Esophagus muscularis mucosa (tissue), 4 donors: ENCODE data around the gene ACAA2. TPM values are rescaled to one million over a fixed set of nuclear protein-coding genes. Genes with fewer than 3 reads are reported as not detected.

ENCODE experiments used
- DNase-seq: peaks from one replicate; pipeline ENCODE4 v3.0.0-alpha.2; 2017; ENCODE audit errors: extremely low spot score
- H3K27ac ChIP-seq, 4 donors: fragments of 200-600 bp; sonication (generic); replicated peaks in 1 of 4; 1 replicate in 3 of 4; 2 replicates in 1 of 4; pipeline ENCODE4 v1.5.1; 2016 to 2019; ENCODE audit warnings: mild to moderate bottlenecking in 1 of 4
- H3K27me3 ChIP-seq, 4 donors: fragments of 200-600 bp; sonication (generic); one replicate each; pipeline versions ENCODE4 v1.5.1 to v1.6.0; 2016 to 2019
- H3K36me3 ChIP-seq, 4 donors: fragments of 200-600 bp; sonication (generic); one replicate each; pipeline ENCODE4 v1.5.1; 2016 to 2019
- H3K4me1 ChIP-seq, 4 donors: fragments of 200-600 bp; sonication (generic); one replicate each; pipeline ENCODE4 v1.5.1; 2016 to 2019
- H3K4me3 ChIP-seq, 4 donors: fragments of 200-600 bp; sonication (generic); 1 replicate in 2 of 4; 2 replicates in 2 of 4; pipeline ENCODE4 v1.5.1; 2016 to 2019; ENCODE audit warnings: mild to moderate bottlenecking in 4 of 4, moderate library complexity in 1 of 4
- H3K9me3 ChIP-seq, 4 donors: fragments of 200-600 bp; sonication (generic); 1 replicate in 3 of 4; 2 replicates in 1 of 4; pipeline ENCODE4 v1.5.1; 2016 to 2019
- EP300 ChIP-seq: sonication (generic); formaldehyde crosslinking; IDR thresholded peaks from one replicate; pipeline ENCODE4 v1.6.1; 2017; ENCODE audit warnings: antibody characterized with exemption
- POLR2A ChIP-seq: fragments of 450-650 bp; IDR thresholded peaks from one replicate; pipeline ENCODE4 v1.6.1; 2017; ENCODE audit warnings: antibody characterized with exemption, moderate library complexity, mild to moderate bottlenecking, low read depth
- POLR2AphosphoS5 ChIP-seq, 2 donors: sonication (generic); formaldehyde crosslinking; IDR thresholded peaks; one replicate each; pipeline ENCODE4 v1.6.1; 2017; ENCODE audit warnings: antibody characterized with exemption in 2 of 2
- WGBS: methylation state at CpG from one replicate; pipeline ENCODE4 v1.1.5; 2018; 5-methylcytosine and 5-hydroxymethylcytosine counted together
- intact Hi-C: fragments of 100-400 bp; cut with DNase I; formaldehyde crosslinking; loops from one replicate; pipeline ENCODE4 v1.15.1; 2023
- total RNA-seq, 4 donors: library from RNA; depleted of rRNA; stranded (reverse); fragments of >200 nt; gene quantifications; one replicate each; pipeline versions ENCODE4 v1.1.0 to v1.2.1, GENCODE V29; 2016
- TF ChIP-seq, protein P1 (sequence below), 3 experiments: fragments of 200-600 bp in 2 of 3; fragments of 450-650 bp in 1 of 3; sonication (generic) in 2 of 3; IDR thresholded peaks; one replicate each; pipeline ENCODE4 v1.5.1; 2017 to 2019; ENCODE audit warnings: antibody characterized with exemption in 3 of 3, mild to moderate bottlenecking in 2 of 3, moderate library complexity in 1 of 3

ACAA2 gene, protein sequence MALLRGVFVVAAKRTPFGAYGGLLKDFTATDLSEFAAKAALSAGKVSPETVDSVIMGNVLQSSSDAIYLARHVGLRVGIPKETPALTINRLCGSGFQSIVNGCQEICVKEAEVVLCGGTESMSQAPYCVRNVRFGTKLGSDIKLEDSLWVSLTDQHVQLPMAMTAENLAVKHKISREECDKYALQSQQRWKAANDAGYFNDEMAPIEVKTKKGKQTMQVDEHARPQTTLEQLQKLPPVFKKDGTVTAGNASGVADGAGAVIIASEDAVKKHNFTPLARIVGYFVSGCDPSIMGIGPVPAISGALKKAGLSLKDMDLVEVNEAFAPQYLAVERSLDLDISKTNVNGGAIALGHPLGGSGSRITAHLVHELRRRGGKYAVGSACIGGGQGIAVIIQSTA
- 100 to 1,000 TPM in 1 of 4 donors, 10 to 100 TPM in 3; 46.9 to 101 (median 73.9) TPM for total RNA-seq

DNA sequence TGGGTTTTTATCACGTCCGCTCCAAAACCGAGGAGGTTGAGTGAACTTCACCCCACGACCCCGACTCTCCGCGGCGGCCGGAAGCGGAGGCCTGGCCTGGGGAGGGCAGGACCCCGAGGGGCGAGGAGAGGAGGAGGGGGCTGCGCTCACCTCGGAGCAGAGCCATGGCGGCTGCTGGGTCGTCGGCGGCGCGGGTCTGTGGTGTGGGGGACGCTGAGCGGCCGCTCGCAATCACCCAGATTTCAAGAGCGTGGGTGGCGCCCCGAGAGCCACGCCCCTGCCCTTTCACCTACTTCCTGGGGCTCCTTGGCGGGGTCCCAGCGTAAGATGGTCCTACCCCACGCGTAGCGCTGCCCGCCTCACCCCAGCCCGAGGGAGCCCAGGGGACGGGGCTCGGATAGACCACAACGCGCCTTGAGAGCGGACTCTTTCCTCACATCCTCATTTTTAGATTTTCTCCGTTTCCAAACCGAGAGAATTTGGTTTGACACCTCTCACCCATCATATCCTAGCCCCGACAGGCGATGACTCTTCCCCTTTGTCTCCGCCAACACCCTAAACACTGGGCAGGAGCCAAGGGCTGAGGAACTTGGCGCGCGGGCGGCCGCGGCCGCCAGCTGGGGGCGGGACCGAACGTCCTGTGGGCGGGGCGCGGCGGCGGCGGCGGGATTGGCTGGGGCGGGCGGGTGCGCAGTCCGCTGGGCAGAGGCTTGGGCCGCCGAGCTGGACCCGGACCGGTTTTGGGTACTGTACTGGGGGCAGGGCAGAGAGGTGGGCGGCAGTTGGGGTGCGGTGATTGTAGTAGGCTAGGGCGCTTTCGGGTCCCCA lies at the start of gene ACAA2:
Gene ACAA2 (minus strand): TSS at position 215 of the 828 bp plus-strand sequence. CDS start 49 bp downstream, at position 166.
- H3K36me3 ChIP-seq = peaks cover 0 to 7% (median 0%) of the 10 kb centered on the region in 4 donors
- intact Hi-C loops = loop anchor here (10.0 kb wide), 2 partner anchors 319 to 471 kb away; partner anchors contain the start of genes CXXC1, MBD1 and RPL17
- TF ChIP-seq POLR2AphosphoS5 (IDR thresholded peaks at IDR 0.05) (peak; percentile 56 to 89), POLR2A (peak; percentile 84)
- TF ChIP-seq, protein P1, sequence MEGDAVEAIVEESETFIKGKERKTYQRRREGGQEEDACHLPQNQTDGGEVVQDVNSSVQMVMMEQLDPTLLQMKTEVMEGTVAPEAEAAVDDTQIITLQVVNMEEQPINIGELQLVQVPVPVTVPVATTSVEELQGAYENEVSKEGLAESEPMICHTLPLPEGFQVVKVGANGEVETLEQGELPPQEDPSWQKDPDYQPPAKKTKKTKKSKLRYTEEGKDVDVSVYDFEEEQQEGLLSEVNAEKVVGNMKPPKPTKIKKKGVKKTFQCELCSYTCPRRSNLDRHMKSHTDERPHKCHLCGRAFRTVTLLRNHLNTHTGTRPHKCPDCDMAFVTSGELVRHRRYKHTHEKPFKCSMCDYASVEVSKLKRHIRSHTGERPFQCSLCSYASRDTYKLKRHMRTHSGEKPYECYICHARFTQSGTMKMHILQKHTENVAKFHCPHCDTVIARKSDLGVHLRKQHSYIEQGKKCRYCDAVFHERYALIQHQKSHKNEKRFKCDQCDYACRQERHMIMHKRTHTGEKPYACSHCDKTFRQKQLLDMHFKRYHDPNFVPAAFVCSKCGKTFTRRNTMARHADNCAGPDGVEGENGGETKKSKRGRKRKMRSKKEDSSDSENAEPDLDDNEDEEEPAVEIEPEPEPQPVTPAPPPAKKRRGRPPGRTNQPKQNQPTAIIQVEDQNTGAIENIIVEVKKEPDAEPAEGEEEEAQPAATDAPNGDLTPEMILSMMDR (IDR thresholded peaks at IDR 0.05) = no peak
- peak; percentile 95 for DNase-seq
- no peaks in the 10 kb centered on the region for H3K27me3 ChIP-seq
- peak within 1 kb of the TSS; percentile 91 to 98 (median 96) for H3K27ac ChIP-seq
- WGBS = under 1% methylated on average over 16 of the region's 74 CpGs
- H3K4me3 ChIP-seq = peak within 1 kb of the TSS; percentile 74 to 89 (median 80)
- H3K4me1 ChIP-seq = peaks cover 11 to 29% (median 26%) of the 10 kb centered on the region in 4 donors
- H3K9me3 ChIP-seq = peaks cover 0 to 3% (median 0%) of the 10 kb centered on the region in 4 donors

DNA sequence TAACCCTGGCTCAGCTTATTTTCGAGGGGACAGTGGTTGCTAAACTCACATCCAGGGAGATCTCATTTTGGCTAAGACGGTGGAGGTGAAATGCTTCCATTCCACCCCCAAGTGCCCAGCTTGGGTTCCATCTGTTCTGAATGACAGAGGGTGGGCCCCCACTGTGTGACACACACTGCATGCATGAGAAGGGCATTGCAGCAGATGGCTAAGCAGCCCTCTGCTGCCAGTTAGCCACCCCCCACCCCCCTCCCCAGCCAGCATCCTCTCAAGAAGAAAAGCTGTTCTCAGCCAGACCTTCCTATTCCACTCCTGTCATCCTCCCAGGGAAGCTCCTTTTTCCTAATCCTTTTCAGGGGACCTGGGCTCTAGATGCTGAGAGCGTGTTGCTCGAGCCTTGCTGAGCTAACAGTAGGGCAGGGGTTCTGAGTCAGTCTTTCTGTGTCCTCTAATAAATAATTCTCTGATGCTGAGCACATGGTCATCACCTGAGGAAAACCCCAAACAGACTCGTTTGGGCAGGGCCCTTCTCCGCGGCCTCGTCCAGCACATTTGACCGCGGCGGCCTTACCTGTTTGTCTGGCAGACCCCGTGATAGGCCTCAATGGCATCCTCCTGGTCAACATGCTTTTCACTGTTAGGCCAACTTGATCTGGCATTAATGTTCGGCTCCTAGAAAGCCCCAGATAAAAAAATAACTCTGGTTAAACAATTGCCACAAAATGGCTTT lies 49.5 kb upstream of the ACAA2 start:
- TF ChIP-seq, protein P1 (IDR thresholded peaks at IDR 0.05) = no peak
- TF ChIP-seq POLR2A (no peak), EP300 (no peak)
- Histone ChIP-seq H3K27ac (no peak overlapping the region), H3K36me3 (no peaks in the 10 kb centered on the region), H3K4me1 (peaks cover 0 to 2% (median 0%) of the 10 kb centered on the region in 4 donors), H3K27me3 (peaks cover 0 to 18% (median 0%) of the 10 kb centered on the region in 4 donors), H3K4me3 (no peak overlapping the region), H3K9me3 (no peaks in the 10 kb centered on the region)
- DNase-seq = no peak
- 85% methylated on average over 13 of the region's 13 CpGs for WGBS
- intact Hi-C loops = no loop called here

DNA sequence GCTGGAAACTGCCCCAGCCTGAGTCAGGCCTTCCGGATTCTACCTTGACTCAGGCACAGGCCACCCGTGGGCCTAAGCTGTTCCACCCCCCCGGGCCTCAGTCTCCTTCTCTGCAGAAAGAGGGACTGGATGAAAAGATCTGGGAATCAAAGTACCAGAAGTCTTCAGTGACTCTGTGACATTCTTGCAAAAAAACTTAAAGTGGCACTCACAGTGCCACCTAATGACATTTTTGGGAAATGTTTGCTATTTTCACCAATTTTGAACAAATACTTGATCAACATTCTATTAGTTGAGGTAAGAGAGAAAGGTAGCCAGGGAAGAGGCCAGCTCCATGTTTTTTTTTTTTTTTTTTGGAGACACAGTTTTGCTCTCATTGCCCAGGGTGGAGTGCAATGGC lies 48.3 kb upstream of the ACAA2 start:
- Histone ChIP-seq H3K4me1 (peaks cover 0 to 2% (median 0%) of the 10 kb centered on the region in 4 donors), H3K27me3 (peaks cover 0 to 11% (median 0%) of the 10 kb centered on the region in 4 donors), H3K36me3 (no peaks in the 10 kb centered on the region), H3K9me3 (no peaks in the 10 kb centered on the region), H3K4me3 (no peak overlapping the region), H3K27ac (no peak overlapping the region)
- no peak for DNase-seq
- TF ChIP-seq, protein P1 (IDR thresholded peaks at IDR 0.05) = peak in 1 of 3 experiments; percentile 21
- no peak for TF ChIP-seq EP300
- TF ChIP-seq POLR2AphosphoS5 (IDR thresholded peaks at IDR 0.05) = no peak
- intact Hi-C loops = no loop called here
- 62% methylated on average over 3 of the region's 3 CpGs for WGBS

DNA sequence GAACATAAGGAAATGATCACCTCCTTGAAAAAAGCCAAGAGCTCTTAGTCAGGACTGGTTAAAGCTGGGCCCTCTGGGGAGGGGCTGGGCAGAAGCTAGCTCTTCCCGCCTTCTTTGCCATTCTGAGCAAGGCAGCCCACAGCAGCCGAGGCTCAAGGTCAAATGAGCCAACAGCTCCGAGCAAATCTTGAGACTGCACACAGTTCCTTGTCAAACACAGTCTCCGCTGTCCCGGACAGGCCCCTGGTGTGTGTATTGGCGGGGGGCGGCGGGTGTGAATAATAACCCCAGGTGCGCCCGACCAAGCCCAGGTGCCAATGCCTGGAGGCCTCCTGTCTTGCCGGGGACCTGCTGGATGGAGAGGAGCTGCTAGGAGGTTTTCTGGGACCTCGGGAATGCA lies 46.4 kb upstream of the ACAA2 start:
- 86% methylated on average over 12 of the region's 12 CpGs for WGBS
- H3K36me3 ChIP-seq = no peaks in the 10 kb centered on the region
- peaks cover 0 to 2% (median 0%) of the 10 kb centered on the region in 4 donors for H3K4me1 ChIP-seq
- H3K27ac ChIP-seq = no peak overlapping the region
- no peaks in the 10 kb centered on the region for H3K9me3 ChIP-seq
- DNase-seq = no peak
- intact Hi-C loops = loop anchor here (5.0 kb wide), 1 partner anchor 302 kb away; no protein-coding TSS in a partner anchor
- peaks cover 0 to 8% (median 0%) of the 10 kb centered on the region in 4 donors for H3K27me3 ChIP-seq
- no peak for TF ChIP-seq POLR2A
- TF ChIP-seq, protein P1 (IDR thresholded peaks at IDR 0.05) = no peak
- no peak for TF ChIP-seq EP300
- no peak for TF ChIP-seq POLR2AphosphoS5 (IDR thresholded peaks at IDR 0.05)
- no peak overlapping the region for H3K4me3 ChIP-seq
